Measurements from ENCODE around the gene RAB11FIP5.

Gene RAB11FIP5

DNA sequence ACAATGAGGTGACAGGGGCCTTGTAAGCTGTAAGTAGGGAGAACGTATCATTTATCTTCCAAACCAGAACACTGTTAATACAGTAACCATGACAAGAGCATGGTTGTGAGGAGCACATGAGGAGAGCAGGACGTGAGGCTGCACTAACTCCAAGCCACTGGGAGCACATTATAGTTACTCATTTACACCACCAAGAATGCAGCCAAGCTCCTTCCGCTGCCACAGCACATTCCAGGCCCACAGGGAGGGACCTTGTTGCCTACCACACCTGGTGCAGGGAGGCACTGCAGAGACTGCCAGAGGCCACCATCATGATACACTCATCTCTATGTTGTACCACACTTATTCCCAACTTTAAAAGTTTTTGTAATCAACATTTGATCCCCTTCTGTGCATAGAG lies 27.8 kb downstream of the RAB11FIP5 start:
- H3K4me1 ChIP-seq (ENCODE audit: control insufficient read depth, insufficient read depth, low read length, unreplicated experiment), result peaks cover 10% of the 10 kb centered on the region
- H3K27ac ChIP-seq (ENCODE audit: low read depth, low read length), result no peak overlapping the region
- no peak overlapping the region for H3K4me3 ChIP-seq (ENCODE audit: low read depth, low read length)
- no peak overlapping the region for H2AFZ ChIP-seq (ENCODE audit: low read length, unreplicated experiment)
- H3K79me2 ChIP-seq (ENCODE audit: control insufficient read depth, insufficient read depth, low read length, unreplicated experiment), result peaks cover 74% of the 10 kb centered on the region
- H3K36me3 ChIP-seq (ENCODE audit: insufficient read depth, low read length), result peaks cover 4% of the 10 kb centered on the region; the same call in 1 of the 2 replicates
- no peaks in the 10 kb centered on the region for H3K27me3 ChIP-seq (ENCODE audit: insufficient read depth, low read length)

DNA sequence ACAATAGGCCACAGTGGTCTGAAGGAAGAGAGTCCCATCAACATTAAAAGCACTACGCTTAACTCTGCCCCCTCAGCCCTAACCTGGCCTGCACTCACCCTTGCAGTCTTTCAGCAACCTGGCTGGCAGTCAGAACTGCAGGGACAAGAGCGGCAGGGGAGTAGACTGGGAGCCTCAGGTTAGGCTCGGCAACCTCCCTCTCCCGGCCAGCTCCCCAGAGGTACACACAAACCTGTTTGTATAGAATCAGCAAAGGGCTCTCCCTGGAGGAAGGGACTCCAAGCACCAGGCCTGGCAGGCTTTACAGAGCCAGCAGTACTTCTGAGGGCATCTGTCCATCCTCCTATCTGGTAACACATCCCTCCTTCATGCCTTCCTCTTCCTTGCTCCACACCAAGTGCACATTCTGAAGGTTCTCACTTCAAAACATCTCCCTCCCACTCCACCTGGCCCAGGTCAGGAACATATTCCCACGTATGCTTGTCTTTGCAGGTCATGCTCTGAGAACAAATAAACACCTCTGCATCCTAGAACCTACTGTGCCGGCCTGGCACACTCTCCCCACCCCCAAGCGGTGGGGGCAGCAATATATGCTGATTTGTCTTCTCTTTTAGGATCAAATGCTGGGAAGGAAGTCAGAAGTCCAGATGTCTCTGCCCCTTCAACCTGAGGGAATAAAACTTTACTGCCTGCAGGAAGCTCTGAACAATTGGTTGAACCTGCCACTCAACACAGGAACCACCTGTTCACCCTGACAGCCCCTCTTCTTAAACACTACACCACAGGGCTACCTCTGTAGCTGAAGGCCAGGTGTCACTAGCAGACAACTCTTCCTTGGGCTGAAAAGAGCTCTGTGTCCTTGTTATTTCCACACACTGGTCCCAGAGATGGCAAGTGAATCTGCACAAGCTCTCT lies 28.6 kb downstream of the RAB11FIP5 start:
- no peak overlapping the region for H3K4me3 ChIP-seq (ENCODE audit: low read depth, low read length)
- H3K79me2 ChIP-seq (ENCODE audit: control insufficient read depth, insufficient read depth, low read length, unreplicated experiment), result peaks cover 70% of the 10 kb centered on the region
- H3K27ac ChIP-seq (ENCODE audit: low read depth, low read length), result no peak overlapping the region
- peaks cover 4% of the 10 kb centered on the region; the same call in 1 of the 2 replicates for H3K36me3 ChIP-seq (ENCODE audit: insufficient read depth, low read length)
- H3K27me3 ChIP-seq (ENCODE audit: insufficient read depth, low read length), result no peaks in the 10 kb centered on the region
- H3K4me1 ChIP-seq (ENCODE audit: control insufficient read depth, insufficient read depth, low read length, unreplicated experiment), result peaks cover 4% of the 10 kb centered on the region
- no peak overlapping the region for H2AFZ ChIP-seq (ENCODE audit: low read length, unreplicated experiment)

DNA sequence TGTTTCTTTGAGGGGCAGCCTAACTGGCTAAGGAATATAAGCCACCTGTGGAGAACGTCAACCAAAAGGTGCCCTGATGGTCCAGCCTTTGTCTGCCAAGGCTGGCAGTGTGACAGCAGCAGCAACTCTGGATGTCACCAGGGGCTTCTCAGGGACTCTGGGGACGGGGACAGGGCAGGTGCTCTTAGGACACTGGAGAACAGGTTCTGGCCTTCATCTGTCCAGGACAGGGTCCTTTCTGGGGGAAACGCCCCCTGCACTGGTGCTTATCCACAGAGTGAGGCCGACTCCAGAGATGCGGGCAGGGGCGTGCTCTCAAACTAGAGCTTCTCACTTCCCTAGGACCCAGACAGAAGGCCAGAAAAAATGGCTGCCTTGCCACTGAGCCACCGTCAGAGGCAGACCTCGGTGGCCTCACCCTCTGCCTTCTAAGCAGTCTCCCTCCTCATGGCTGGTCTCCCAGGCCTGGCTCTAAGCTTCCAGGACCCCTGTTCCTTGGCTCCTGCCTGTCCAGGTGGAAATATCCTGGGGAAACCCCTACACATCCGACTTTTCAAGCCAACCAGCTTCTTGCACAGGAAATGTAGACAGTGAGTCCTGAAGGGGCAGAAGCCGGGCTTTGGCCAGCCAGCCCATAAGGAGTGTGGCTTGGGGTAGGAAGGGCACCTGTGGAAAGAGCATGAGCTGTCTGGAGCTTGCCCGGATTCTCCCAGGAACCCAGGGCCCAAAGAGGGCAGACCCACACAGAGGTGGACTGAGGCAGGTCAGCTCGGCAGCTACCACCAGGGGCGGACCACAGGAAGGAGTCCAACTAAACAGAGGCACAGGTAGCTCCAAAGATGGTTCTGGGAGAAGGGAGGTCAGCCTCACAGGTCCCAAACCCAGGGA lies 30.0 kb downstream of the RAB11FIP5 start:
- H3K4me1 ChIP-seq (ENCODE audit: control insufficient read depth, insufficient read depth, low read length, unreplicated experiment), result no peaks in the 10 kb centered on the region

DNA sequence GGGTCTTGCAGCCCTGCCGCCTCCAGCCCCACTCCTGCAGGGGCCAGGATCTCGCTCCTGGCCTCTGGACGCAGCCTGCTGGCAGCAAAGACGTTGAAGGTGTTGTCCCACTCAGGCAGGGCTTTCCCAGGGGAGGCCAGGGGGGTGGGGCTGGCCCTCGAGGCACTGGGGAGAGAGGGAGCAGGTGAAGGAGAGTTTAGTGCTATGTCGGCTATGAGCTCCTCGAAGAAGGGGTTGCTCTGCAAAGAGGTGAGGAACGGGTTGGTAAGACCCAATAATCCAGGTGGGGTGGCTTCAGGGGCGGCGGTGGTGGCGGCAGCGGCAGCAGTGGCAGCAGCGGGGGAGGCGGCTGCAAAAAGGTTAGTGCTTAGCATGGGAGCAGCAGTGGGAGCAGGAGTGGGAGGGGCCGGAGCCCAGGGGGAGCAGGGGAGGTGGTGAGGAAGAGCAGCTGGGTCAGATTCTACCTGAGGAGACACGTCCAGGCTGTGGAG lies 31.5 kb downstream of the RAB11FIP5 start:
- no peaks in the 10 kb centered on the region for H3K4me1 ChIP-seq (ENCODE audit: control insufficient read depth, insufficient read depth, low read length, unreplicated experiment)
- no peak overlapping the region for H3K4me3 ChIP-seq (ENCODE audit: low read depth, low read length)
- no peaks in the 10 kb centered on the region for H3K27me3 ChIP-seq (ENCODE audit: insufficient read depth, low read length)
- H3K79me2 ChIP-seq (ENCODE audit: control insufficient read depth, insufficient read depth, low read length, unreplicated experiment), result peaks cover 43% of the 10 kb centered on the region
- H3K27ac ChIP-seq (ENCODE audit: low read depth, low read length), result no peak overlapping the region
- H2AFZ ChIP-seq (ENCODE audit: low read length, unreplicated experiment), result no peak overlapping the region
- 0 out of 2 replicates have a peak, but pooled peaks cover 4% of the 10 kb centered on the region for H3K36me3 ChIP-seq (ENCODE audit: insufficient read depth, low read length)

More for the DNA sequence above, 30.0 kb downstream of the RAB11FIP5 start:
- H3K79me2 ChIP-seq (ENCODE audit: control insufficient read depth, insufficient read depth, low read length, unreplicated experiment), result peaks cover 57% of the 10 kb centered on the region
- H3K36me3 ChIP-seq (ENCODE audit: insufficient read depth, low read length), result 0 out of 2 replicates have a peak, but pooled peaks cover 4% of the 10 kb centered on the region
- no peak overlapping the region for H3K27ac ChIP-seq (ENCODE audit: low read depth, low read length)
- H3K4me3 ChIP-seq (ENCODE audit: low read depth, low read length), result no peak overlapping the region
- no peak overlapping the region for H2AFZ ChIP-seq (ENCODE audit: low read length, unreplicated experiment)
- H3K27me3 ChIP-seq (ENCODE audit: insufficient read depth, low read length), result no peaks in the 10 kb centered on the region

DNA sequence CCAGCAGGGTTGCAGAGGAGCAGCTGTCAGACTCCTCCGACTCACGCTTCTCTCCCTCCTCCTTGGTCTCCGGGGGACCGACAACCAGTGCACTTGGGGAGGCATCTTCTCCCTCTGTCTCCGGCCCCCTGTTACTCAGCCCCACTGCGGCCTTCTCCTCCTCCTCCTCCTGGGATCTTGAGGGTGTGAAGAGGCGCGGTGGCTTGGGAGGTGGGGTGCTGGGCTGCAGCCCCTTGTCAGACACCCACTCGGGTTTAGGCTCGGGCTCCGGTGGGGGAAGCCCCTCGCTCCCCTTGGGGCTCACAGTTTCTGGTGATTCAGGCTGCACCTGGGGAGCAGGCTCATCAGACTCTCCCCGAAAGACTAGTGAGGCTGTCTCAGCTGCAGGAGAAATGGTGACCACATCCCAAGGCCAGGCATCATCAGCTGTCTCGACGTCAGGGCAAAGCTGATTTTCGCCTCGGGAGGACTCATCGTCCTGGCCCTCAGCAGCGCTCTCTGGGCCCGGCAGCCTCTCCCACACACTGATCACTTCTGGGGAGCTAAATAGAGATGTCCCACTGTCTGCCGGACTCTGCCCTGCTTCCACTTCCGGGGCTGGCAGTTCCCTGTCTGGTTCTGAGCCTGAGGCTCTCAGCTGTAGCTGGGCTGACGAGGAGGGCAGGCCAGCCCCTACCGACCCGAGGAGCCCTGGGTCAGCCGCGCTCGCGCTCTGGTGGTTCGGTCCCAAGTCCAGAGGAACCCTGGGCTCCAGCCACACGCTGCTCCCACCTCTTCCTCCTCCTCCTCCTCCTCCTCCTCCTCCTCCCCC lies 32.2 kb downstream of the RAB11FIP5 start:
- no peaks in the 10 kb centered on the region for H3K4me1 ChIP-seq (ENCODE audit: control insufficient read depth, insufficient read depth, low read length, unreplicated experiment)
- no peak overlapping the region for H2AFZ ChIP-seq (ENCODE audit: low read length, unreplicated experiment)
- no peak overlapping the region for H3K27ac ChIP-seq (ENCODE audit: low read depth, low read length)
- no peaks in the 10 kb centered on the region for H3K27me3 ChIP-seq (ENCODE audit: insufficient read depth, low read length)
- H3K4me3 ChIP-seq (ENCODE audit: low read depth, low read length), result no peak overlapping the region
- 0 out of 2 replicates have a peak, but pooled peaks cover 4% of the 10 kb centered on the region for H3K36me3 ChIP-seq (ENCODE audit: insufficient read depth, low read length)
- H3K79me2 ChIP-seq (ENCODE audit: control insufficient read depth, insufficient read depth, low read length, unreplicated experiment), result peaks cover 37% of the 10 kb centered on the region

DNA sequence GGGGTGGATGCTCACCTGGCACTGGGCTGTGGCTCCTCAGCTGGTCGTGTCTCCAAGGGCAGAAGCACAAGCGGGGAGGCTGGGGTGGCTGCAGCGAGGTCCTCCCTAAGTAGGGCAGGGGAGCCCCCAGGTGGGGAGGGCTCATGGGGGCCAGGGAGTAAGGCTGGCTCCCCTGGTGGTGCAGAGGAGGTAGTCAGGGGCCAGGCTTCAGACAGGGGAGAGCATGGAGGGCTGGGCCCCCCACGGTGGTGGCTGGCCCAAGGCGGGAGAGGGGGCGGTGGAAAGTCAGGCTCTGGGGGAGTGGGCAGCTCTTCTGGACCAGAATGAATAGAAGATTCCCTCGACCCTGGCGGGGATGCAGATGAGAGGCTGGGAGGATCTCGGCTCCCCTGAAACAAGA lies 33.1 kb downstream of the RAB11FIP5 start:
- H3K4me1 ChIP-seq (ENCODE audit: control insufficient read depth, insufficient read depth, low read length, unreplicated experiment), result no peaks in the 10 kb centered on the region
- 0 out of 2 replicates have a peak, but pooled peaks cover 4% of the 10 kb centered on the region for H3K36me3 ChIP-seq (ENCODE audit: insufficient read depth, low read length)
- no peaks in the 10 kb centered on the region for H3K27me3 ChIP-seq (ENCODE audit: insufficient read depth, low read length)
- no peak overlapping the region for H2AFZ ChIP-seq (ENCODE audit: low read length, unreplicated experiment)
- no peak overlapping the region for H3K4me3 ChIP-seq (ENCODE audit: low read depth, low read length)
- H3K79me2 ChIP-seq (ENCODE audit: control insufficient read depth, insufficient read depth, low read length, unreplicated experiment), result peaks cover 28% of the 10 kb centered on the region
- H3K27ac ChIP-seq (ENCODE audit: low read depth, low read length), result no peak overlapping the region

DNA sequence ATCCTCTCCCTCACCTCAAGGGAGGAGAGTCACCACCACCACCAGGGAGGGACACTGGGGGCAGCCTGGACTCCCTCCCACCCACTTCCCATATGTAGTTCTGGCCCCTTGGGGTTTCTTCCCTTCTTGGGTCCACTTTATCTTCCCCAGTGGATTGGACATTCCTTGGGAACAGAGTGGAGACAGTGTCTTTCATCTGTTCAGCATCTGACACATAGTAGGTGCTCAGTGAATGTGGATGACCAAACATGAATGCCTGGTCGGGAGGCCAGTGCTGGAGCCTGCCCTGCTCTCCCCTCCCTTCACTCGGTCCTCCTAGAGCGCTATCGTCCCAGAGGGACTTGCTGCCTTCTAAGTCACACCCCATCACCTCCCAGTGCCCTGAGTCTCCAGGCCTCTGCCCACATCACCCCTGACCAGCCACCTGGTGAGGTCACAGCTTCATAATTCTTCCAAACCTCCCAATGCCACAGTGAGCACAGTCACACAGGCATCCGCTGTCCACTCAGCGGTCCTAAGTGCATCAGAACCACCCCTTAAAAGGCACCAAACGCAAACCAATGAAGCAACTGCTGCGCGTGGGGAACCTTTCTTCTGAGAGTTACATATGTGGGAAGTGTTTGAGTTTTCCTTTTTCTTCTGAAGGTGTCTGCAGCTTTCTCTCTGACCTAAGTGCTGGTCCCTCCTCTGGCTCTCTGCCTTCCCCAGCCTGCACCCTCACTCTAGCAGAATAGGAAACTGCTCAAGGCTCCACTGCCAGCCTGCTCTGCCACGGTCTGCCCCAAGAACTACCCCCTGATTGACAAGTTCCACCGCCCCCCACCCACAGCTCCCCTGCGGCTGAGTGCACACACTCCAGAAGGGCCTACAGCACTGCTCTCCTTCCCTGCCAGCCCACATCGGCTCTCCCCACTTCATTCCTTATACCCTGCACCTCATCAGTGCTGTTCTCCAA lies 34.0 kb downstream of the RAB11FIP5 start:
- Histone ChIP-seq H3K79me2 (ENCODE audit: control insufficient read depth, insufficient read depth, low read length, unreplicated experiment) (peaks cover 19% of the 10 kb centered on the region), H3K4me1 (ENCODE audit: control insufficient read depth, insufficient read depth, low read length, unreplicated experiment) (no peaks in the 10 kb centered on the region), H3K27me3 (ENCODE audit: insufficient read depth, low read length) (no peaks in the 10 kb centered on the region), H3K4me3 (ENCODE audit: low read depth, low read length) (no peak overlapping the region), H3K36me3 (ENCODE audit: insufficient read depth, low read length) (0 out of 2 replicates have a peak, but pooled peaks cover 4% of the 10 kb centered on the region), H2AFZ (ENCODE audit: low read length, unreplicated experiment) (no peak overlapping the region), H3K27ac (ENCODE audit: low read depth, low read length) (no peak overlapping the region)

DNA sequence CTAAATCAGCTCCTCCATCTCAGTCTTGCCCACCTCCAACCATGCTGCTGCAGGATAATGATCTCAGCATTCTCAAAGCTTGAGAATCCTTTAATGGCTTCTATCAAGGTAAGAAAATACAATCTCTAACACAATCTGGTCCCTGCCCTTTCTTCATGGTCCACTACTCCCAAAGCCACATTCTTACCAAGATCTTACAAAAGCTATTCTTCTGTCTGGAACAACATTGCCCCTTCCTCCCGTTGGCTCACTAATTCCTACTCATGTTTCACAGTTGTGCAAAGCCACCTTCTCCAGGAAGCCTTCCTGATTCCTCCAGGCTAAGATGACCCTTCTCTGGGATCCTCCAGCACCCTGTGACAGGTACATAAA lies 35.3 kb downstream of the RAB11FIP5 start:
- no peak overlapping the region for H3K4me3 ChIP-seq (ENCODE audit: low read depth, low read length)
- H3K27me3 ChIP-seq (ENCODE audit: insufficient read depth, low read length), result no peaks in the 10 kb centered on the region
- 0 out of 2 replicates have a peak, but pooled peaks cover 4% of the 10 kb centered on the region for H3K36me3 ChIP-seq (ENCODE audit: insufficient read depth, low read length)
- H2AFZ ChIP-seq (ENCODE audit: low read length, unreplicated experiment), result no peak overlapping the region
- H3K27ac ChIP-seq (ENCODE audit: low read depth, low read length), result no peak overlapping the region
- H3K4me1 ChIP-seq (ENCODE audit: control insufficient read depth, insufficient read depth, low read length, unreplicated experiment), result peaks cover under 1% of the 10 kb centered on the region
- H3K79me2 ChIP-seq (ENCODE audit: control insufficient read depth, insufficient read depth, low read length, unreplicated experiment), result peaks cover 6% of the 10 kb centered on the region

DNA sequence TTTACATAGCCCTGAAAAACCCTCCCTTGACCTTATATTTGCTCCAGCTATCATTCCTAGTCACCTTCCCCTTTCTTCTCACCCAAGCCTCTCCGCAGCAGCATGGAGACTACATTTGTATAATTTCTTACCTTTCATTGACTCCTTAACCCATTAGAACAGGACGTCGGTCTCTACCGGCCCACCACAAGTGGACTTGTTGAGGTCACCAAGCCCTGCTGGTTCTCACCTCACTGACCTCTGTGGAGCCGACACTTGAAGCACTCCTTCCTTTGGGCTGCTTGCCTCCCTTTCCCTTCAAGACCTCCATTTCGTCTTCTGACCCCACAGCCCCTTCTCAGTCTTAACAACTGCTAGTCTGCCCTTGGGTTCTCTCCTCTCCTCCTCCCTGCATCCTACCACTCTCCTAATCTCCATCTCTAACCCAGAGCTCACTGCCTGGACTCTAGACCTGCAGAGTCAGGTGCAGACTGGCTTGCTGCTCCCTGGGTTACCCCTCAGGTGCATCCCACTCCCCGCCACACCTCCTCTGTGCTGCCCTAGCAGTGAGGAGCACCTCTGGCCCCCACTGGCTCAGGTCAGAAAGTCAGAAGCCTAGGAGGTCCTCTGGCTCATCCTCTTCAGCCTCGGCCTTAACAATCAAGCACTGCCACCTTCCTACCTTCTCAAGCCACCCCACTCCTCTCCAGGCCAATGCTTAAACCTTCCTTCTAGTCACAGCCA lies 35.9 kb downstream of the RAB11FIP5 start:
- 0 out of 2 replicates have a peak, but pooled peaks cover 4% of the 10 kb centered on the region for H3K36me3 ChIP-seq (ENCODE audit: insufficient read depth, low read length)
- H3K79me2 ChIP-seq (ENCODE audit: control insufficient read depth, insufficient read depth, low read length, unreplicated experiment), result peaks cover 5% of the 10 kb centered on the region
- no peaks in the 10 kb centered on the region for H3K27me3 ChIP-seq (ENCODE audit: insufficient read depth, low read length)
- H3K4me3 ChIP-seq (ENCODE audit: low read depth, low read length), result no peak overlapping the region
- peaks cover 6% of the 10 kb centered on the region for H3K4me1 ChIP-seq (ENCODE audit: control insufficient read depth, insufficient read depth, low read length, unreplicated experiment)
- H2AFZ ChIP-seq (ENCODE audit: low read length, unreplicated experiment), result no peak overlapping the region
- no peak overlapping the region for H3K27ac ChIP-seq (ENCODE audit: low read depth, low read length)
